GM20431 (cell line): ENCODE measurements around the gene MEGF10.

Experiments used
- in situ Hi-C: fragments of 300-500 bp; cut with MseI, MboI; formaldehyde crosslinking; loops from one replicate; pipeline ENCODE4 v1.15.0; 2020; ENCODE audit warnings: low sequenced_read_pairs; ENCODE audit not compliant: unreplicated experiment

The MEGF10 gene

DNA sequence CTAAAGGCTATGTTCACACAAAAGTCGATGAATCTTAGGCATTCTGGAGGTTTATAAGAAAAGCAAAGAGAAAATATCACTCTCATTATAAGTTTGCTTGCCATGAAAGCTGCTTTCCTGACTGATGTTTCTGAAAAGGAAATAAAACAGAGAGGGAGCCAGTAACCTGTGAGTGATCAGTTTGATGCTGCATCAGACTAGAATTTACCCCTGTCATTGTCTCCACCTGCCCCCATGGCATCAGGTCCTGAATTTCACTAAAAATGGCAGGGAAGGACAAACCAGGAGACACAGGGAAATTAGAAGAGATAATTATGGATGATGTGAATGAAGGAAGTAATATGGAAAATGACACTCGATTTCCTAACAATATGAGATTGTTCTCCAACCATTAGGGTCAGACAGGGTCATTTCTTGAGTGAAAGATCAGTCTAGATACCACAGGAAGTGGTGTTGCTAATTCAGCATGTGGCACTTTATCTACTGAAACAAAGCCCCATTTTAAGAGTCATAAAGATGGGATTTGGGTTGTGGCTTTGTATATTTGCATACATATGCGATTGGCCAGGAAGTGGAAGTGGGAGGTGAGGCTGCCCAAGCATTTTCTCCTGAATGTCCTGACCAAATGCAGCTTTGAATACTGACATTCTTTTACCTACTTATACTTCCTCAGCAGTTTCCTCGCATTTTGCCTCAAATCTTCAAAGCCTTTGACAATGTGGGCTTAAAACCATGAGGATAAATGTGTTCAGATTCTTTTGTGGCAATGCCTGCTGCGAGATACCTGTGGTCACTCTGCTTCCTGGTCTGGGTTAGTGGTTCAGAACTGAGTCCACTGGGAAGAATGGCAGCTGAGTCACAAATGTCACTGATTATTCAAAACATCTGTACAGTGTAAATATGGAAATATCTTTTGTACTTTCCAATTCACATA lies 29.7 kb downstream of the MEGF10 start:
- in situ Hi-C loops = loop anchor here (25.0 kb wide), 1 partner anchor 683 kb away; a partner anchor contains a TSS

GRCh38 chr5:127321465-127321864 lies 30.9 kb downstream of the MEGF10 start:
- in situ Hi-C loops = loop anchor here (25.0 kb wide), 1 partner anchor 684 kb away; a partner anchor contains a TSS

- in situ Hi-C loops = loop anchor here (25.0 kb wide), 1 partner anchor 685 kb away; a partner anchor contains a TSS
These were observed 31.8 kb downstream of the MEGF10 start for GRCh38 chr5:127322403-127322802.

- in situ Hi-C loops = loop anchor here (25.0 kb wide), 1 partner anchor 687 kb away; a partner anchor contains a TSS
These were observed 34.2 kb downstream of the MEGF10 start for GRCh38 chr5:127324756-127325155.

GRCh38 chr5:127326431-127326830 lies 35.8 kb downstream of the MEGF10 start:
- in situ Hi-C loops = no loop called here

DNA sequence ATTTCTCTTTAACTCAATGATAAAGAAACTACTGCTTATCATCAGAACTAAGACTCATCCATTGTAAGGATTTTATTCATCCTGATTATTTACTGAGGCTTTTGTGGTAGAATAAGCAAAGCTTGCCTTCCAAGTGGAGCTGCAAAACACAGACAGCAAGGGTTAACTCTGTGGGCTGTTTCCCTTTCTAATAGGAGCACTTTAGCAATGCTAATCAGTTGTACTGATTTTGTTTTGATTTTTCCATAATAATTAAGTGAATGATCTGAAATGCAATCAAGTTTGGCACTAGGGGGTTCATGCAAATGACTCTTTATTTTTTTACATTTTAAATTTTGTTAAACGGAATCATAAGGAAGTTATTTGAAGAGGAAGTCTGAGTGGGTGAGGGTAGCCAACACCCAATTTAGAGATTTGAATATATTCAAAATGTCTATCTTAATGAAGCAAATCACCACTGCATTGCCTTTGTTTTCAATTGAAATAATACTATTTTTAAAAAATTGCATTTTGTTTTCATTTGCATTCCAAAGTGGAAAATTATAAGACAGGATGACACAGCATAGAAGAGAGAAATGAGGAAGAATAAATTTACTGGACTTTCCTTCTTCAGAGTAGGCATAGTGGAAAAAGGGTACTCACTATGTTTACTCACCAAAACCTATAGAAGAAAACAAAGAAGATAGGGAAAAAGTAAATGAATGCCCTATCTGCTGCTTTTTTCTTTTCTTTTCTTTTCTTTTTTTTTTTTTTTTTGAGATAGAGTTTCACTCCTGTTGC lies 36.6 kb downstream of the MEGF10 start:
- in situ Hi-C loops = no loop called here

- in situ Hi-C loops = no loop called here
These were observed 39.5 kb downstream of the MEGF10 start for GRCh38 chr5:127330116-127330515.

GRCh38 chr5:127331890-127332649 lies 41.5 kb downstream of the MEGF10 start:
- in situ Hi-C loops = no loop called here

DNA sequence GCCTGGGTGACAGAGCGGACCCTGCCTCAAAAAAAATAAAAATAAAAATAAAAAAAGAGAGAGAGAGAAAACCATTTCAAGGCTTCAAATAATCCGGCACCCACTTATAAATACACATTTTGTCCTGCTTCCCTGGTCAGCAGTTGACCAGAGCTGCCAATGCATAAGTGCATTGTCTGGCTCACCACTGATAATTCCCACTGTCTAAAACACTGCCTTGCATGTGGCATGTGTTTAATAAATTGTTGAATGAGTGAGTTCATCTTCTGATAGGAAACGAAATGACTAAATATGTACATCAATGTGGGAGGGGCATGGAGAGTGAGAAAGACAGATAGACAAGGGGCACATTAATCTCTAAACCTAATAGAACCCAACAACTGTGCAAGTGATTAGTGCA lies 42.9 kb downstream of the MEGF10 start:
- in situ Hi-C loops = no loop called here

DNA sequence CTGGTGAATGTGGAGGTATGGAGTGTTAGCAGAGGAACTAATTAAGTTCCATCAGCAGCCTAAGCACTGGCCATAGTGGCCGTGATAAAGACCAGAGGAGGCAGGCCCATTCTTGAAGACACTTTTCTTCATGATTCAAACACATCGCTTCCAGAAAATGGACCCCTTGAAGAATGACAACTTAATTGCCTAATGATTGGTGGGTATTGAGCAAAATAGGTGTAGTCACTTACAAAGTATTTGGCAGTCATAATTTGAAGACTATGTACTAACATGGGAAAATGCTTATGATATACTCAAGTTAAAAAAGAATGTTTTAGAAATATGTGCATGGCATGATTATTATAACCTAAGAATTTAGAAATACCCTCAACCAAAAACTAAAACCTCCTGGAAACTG lies 44.8 kb downstream of the MEGF10 start:
- in situ Hi-C loops = no loop called here

- in situ Hi-C loops = no loop called here
These were observed 47.3 kb downstream of the MEGF10 start for GRCh38 chr5:127337876-127338275.

GRCh38 chr5:127338501-127338900 lies 47.9 kb downstream of the MEGF10 start:
- in situ Hi-C loops = no loop called here

GRCh38 chr5:127340606-127341005 lies 50.0 kb downstream of the MEGF10 start:
- in situ Hi-C loops = no loop called here

DNA sequence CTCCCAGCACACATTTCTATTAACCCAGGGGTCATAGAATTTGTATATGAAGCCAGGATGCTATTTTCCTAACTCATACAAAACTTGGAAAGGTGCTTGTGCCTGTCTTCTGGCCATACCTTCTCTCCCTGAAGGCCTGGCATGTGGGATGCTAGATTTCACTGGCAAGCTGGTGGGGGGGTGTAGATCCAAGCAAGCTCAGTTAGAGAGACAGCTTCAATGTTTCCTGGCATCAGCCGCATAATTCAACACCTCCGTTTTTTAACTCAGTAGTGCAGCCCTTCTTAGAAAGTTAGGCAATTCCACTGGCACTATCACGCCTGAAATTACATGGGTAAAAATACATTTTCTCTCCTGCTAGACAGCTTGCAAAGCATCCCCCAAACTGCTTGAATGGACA lies 51.8 kb downstream of the MEGF10 start:
- in situ Hi-C loops = no loop called here

GRCh38 chr5:127343313-127343712 lies 52.7 kb downstream of the MEGF10 start:
- in situ Hi-C loops = no loop called here

- in situ Hi-C loops = no loop called here
These were observed 53.3 kb downstream of the MEGF10 start for GRCh38 chr5:127343866-127344265.

GRCh38 chr5:127344931-127345330 lies 54.3 kb downstream of the MEGF10 start:
- in situ Hi-C loops = no loop called here

GRCh38 chr5:127351418-127351817 lies 60.8 kb downstream of the MEGF10 start:
- in situ Hi-C loops = no loop called here

GRCh38 chr5:127352068-127352467 lies 61.5 kb downstream of the MEGF10 start:
- in situ Hi-C loops = no loop called here

DNA sequence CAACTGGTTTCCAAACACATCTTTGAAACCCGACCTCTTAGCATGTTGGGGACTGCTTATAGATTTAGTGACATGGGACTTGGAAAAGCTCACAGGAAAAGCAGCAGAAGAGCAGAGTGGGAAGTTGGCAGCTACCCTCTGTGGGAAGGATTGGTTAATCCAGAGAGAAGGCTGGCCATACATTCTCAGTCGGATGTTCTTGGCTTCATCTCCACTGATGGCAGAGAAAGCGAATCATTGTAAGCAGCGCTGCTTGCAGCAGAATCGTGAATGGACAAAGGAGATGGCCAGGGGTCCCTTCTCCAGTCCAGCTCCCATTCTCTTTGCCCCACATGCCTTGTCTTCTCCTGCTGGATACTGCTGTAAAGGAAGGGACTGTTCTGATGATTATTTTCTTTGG lies 62.7 kb downstream of the MEGF10 start:
- in situ Hi-C loops = no loop called here
